Measurements from ENCODE around the gene TUBA1C. TPM values are rescaled to one million over a fixed set of nuclear protein-coding genes. Genes with fewer than 3 reads are reported as not detected.
"Not testable (repeated sequence)": the region's sequence is repeated elsewhere in the genome, so short reads cannot be mapped to it uniquely, and the experiment has no call there.

The TUBA1C gene
- total RNA-seq, 4 donors from 2014 or later, result 129 to 190 (median 167) TPM

DNA sequence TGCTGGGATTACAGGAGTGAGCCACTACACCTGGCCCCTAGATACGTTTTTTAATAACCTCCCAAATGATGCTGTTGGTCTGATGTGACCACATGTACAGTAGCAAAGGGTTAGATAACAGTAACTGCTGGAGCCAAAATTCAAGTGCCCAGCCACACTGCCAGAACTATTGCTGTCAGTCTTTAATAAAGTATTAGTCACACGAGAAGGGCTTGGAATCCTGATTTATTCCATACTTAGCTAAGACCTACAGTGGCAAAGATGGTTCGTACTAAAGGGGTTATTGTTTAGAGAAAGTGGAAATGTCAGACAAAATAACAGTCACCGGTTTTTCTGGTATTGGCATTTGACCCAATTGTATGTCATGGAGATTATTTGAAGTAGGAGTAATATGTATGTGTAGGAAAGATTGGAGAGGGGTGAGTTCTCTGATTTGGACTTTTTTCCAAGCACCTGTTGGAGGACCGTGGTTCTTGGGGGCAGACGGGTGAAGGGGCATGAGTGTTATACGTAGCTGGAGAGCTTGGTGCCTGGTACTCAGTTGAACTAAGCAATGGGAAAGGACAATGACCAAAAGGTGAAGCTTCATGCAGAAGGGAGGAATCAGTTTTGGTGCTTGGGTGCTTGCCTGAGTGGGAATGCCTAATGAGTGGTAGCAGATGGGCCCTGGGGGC is 9.7 kb downstream of the TUBA1C start:
- intact Hi-C loops (cut with DNase I), result no loop called here
- 79% methylated on average over 7 of the region's 7 CpGs for WGBS
- Histone ChIP-seq H3K27me3 (no peaks in the 10 kb centered on the region), H3K4me3 (no peak overlapping the region), H3K27ac (replicated peaks in 1 of 4) (no peak overlapping the region), H3K9me3 (no peaks in the 10 kb centered on the region), H3K36me3 (peaks cover 35 to 44% (median 41%) of the 10 kb centered on the region in 4 donors), H3K4me1 (no peaks in the 10 kb centered on the region)
- DNase-seq (ENCODE audit: extremely low spot score), result no peak
- TF ChIP-seq EP300 (IDR thresholded peaks at IDR 0.05) (no peak), POLR2AphosphoS5 (IDR thresholded peaks at IDR 0.05) (no peak), POLR2A (IDR thresholded peaks at IDR 0.05; ENCODE audit: low read depth) (no peak)
- TF ChIP-seq, protein P1, sequence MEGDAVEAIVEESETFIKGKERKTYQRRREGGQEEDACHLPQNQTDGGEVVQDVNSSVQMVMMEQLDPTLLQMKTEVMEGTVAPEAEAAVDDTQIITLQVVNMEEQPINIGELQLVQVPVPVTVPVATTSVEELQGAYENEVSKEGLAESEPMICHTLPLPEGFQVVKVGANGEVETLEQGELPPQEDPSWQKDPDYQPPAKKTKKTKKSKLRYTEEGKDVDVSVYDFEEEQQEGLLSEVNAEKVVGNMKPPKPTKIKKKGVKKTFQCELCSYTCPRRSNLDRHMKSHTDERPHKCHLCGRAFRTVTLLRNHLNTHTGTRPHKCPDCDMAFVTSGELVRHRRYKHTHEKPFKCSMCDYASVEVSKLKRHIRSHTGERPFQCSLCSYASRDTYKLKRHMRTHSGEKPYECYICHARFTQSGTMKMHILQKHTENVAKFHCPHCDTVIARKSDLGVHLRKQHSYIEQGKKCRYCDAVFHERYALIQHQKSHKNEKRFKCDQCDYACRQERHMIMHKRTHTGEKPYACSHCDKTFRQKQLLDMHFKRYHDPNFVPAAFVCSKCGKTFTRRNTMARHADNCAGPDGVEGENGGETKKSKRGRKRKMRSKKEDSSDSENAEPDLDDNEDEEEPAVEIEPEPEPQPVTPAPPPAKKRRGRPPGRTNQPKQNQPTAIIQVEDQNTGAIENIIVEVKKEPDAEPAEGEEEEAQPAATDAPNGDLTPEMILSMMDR (IDR thresholded peaks at IDR 0.05), result no peak

DNA sequence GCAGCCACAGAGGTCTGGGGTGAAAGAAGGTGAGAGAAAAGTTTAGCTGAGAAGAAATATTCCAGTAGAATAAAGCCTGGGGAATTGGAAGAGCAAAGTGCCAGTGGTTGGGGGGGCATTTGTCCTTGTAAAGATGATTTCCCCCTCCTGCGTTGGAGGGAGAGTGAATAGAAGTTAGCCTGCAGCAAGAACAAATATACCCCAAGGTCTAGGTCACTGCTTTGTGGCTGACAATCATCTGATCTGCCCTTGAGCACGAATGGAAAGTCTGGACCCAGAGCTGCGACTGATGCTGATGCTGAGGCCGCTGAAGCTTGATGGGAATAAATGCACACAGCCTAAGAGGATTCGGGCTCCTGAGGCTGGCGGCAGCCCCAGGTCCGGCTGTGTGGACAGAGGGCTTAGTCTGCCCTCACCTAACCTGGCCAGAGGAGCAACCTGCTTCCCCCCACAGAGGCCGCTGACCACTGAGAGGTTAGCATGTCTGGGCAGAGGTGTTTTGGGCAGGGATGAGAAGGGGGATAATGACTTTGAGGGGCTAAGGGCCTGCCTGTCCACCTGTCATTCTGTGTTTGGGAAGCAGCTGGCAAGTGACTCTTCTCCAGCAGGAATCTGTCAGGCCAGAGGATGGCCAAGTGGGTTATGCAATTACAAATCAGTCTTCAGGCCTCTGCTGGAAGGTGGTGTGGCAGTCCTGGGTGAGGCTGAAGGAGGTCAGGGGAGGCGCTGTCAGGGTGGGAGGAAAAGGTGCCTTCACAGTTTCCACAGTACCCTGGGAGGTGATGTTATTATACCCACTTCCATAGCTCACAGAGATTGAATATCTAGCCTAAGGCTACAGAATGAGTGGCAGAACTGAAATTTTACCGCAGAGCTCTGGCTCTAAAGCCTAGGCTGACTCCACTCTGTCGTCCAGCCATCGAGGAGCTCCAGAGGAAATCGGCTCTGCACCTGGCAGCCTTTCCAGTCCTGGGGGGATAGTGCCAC is 11.7 kb downstream of the TUBA1C start:
- intact Hi-C loops (cut with DNase I), result no loop called here
- 76% methylated on average over 8 of the region's 13 CpGs for WGBS
- TF ChIP-seq POLR2AphosphoS5 (IDR thresholded peaks at IDR 0.05) (no peak), EP300 (IDR thresholded peaks at IDR 0.05) (no peak), POLR2A (IDR thresholded peaks at IDR 0.05; ENCODE audit: low read depth) (no peak)
- TF ChIP-seq, protein P1 (IDR thresholded peaks at IDR 0.05), result no peak
- Histone ChIP-seq H3K27me3 (no peaks in the 10 kb centered on the region), H3K9me3 (no peaks in the 10 kb centered on the region), H3K27ac (replicated peaks in 1 of 4) (no peak overlapping the region), H3K4me3 (no peak overlapping the region), H3K36me3 (peaks cover 14 to 24% (median 21%) of the 10 kb centered on the region in 4 donors), H3K4me1 (no peaks in the 10 kb centered on the region)
- no peak for DNase-seq (ENCODE audit: extremely low spot score)

DNA sequence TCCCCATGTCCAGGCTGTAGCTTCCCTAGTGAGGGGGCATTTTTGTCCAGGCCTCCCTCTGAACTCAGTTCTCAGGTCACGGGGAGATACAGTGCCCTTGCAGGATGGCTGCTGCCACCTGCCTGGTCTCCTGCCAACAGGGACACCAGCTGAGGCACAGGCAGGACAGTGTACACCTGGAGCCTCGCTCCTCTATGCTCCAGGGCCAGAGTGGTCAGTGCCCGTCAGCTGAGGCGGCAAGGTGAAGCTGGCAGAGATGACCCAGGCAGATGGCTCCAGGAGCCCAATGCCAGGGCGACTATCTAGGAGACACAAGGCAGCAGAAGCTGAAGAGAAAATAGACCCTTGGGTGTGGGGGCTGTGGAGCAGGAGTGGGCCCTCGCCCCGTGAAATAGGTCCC is 12.6 kb downstream of the TUBA1C start:
- Histone ChIP-seq H3K27me3 (no peaks in the 10 kb centered on the region), H3K9me3 (no peaks in the 10 kb centered on the region), H3K36me3 (peaks cover 9 to 15% (median 14%) of the 10 kb centered on the region in 4 donors), H3K4me3 (no peak overlapping the region), H3K4me1 (no peaks in the 10 kb centered on the region), H3K27ac (replicated peaks in 1 of 4) (no peak overlapping the region)
- TF ChIP-seq EP300 (IDR thresholded peaks at IDR 0.05) (no peak), POLR2AphosphoS5 (IDR thresholded peaks at IDR 0.05) (no peak), POLR2A (IDR thresholded peaks at IDR 0.05; ENCODE audit: low read depth) (no peak)
- TF ChIP-seq, protein P1 (IDR thresholded peaks at IDR 0.05), result no peak
- DNase-seq (ENCODE audit: extremely low spot score), result no peak
- 95% methylated on average over 6 of the region's 7 CpGs for WGBS
- intact Hi-C loops (cut with DNase I), result no loop called here

DNA sequence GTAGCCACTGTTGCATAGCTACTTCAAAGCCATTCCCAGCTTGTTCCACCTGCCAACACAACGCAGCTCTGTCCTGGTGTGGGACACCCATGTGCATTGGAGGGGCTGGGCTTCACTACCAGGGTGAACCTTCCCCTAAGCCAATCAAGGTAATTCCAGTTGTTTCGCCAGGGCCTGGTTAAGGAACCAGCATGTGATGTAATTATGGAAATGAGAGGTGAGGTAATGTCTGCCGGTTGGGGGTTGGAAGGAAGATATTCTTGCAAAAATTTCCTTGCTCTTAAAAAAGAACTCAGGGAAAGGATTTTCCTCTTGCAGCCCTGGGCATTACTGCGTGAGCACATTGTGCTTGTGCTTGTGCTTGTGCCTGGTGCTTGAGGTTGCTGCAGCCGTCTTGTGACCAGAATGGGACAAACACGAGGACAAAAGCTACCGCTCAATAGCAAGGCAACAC is 14.9 kb downstream of the TUBA1C start:
- H3K36me3 ChIP-seq, result no peaks in the 10 kb centered on the region
- no peaks in the 10 kb centered on the region for H3K9me3 ChIP-seq
- H3K27ac ChIP-seq (replicated peaks in 1 of 4), result no peak overlapping the region
- WGBS, result 60% methylated on average over 6 of the region's 7 CpGs
- no peak for DNase-seq (ENCODE audit: extremely low spot score)
- intact Hi-C loops (cut with DNase I), result loop anchor here (10.0 kb wide), 1 partner anchor 235 kb away; no protein-coding TSS in a partner anchor
- H3K4me3 ChIP-seq, result no peak overlapping the region
- no peak for TF ChIP-seq EP300 (IDR thresholded peaks at IDR 0.05)
- no peak for TF ChIP-seq POLR2A (IDR thresholded peaks at IDR 0.05; ENCODE audit: low read depth)
- TF ChIP-seq POLR2AphosphoS5 (IDR thresholded peaks at IDR 0.05), result no peak
- peaks cover 0 to 14% (median 0%) of the 10 kb centered on the region in 4 donors for H3K27me3 ChIP-seq
- no peaks in the 10 kb centered on the region for H3K4me1 ChIP-seq

DNA sequence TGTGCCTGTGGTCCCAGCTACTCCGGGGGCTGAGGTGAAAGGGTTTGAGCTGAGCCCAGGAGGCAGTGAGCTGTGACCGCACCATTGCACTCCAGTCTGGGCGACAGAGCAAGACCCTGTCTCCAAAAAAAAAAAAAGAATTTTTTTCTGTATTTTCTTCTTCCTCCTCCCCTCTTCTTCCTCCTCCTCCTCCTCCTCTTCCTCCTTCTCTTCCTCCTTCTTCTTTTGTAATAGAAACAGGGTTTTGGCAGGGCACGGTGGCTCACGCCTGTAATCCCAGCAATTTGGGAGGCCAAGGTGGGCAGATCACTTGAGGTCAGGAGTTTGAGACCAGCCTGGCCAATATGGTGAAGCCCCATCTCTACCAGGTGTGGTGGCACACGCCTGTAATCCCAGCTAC is 15.7 kb downstream of the TUBA1C start:
- H3K27me3 ChIP-seq, result peaks cover 0 to 20% (median 0%) of the 10 kb centered on the region in 4 donors
- not testable (repeated sequence) for H3K4me1 ChIP-seq; DNase-seq (ENCODE audit: extremely low spot score); H3K9me3 ChIP-seq; H3K36me3 ChIP-seq; H3K27ac ChIP-seq (replicated peaks in 1 of 4); H3K4me3 ChIP-seq
- WGBS, result 87% methylated on average over 6 of the region's 6 CpGs
- intact Hi-C loops (cut with DNase I), result loop anchor here (10.0 kb wide), 1 partner anchor 234 kb away; no protein-coding TSS in a partner anchor
